GF-D8 (cell line): ENCODE results near the gene HYOU1.
"Not testable (repeated sequence)": the region's sequence is repeated elsewhere in the genome, so short reads cannot be mapped to it uniquely, and the experiment has no call there.

Experiments used
- DNase-seq: peaks from one replicate; lab custom pipeline; 2025; lab: John Stamatoyannopoulos, UW

HYOU1 gene

GRCh38 chr11:119087123-119087522, 30.1 kb upstream of the HYOU1 start:
- peak; percentile 78 for DNase-seq

- peak; percentile 68 for DNase-seq
Measured at GRCh38 chr11:119085437-119085847, 28.4 kb upstream of the HYOU1 start.

GRCh38 chr11:119084663-119085436, 27.8 kb upstream of the HYOU1 start, which contains the start of gene HMBS:
Gene HMBS, plus strand, starts transcription at chr11:119084881. Its CDS starts 153 bp downstream, at chr11:119085034.
- DNase-seq: peak; percentile 100

- DNase-seq: no peak
Measured at GRCh38 chr11:119081682-119082260, 24.8 kb upstream of the HYOU1 start.

GRCh38 chr11:119078675-119079420, 21.8 kb upstream of the HYOU1 start:
- no peak for DNase-seq

- no peak for DNase-seq
Measured at GRCh38 chr11:119077839-119078238, 20.8 kb upstream of the HYOU1 start.

- DNase-seq: peak; percentile 100
Measured at GRCh38 chr11:119067371-119068222, 10.6 kb upstream of the HYOU1 start, which contains the start of gene VPS11. Gene VPS11, plus strand, starts transcription at chr11:119067818. Its CDS starts 6 bp downstream, at chr11:119067824.

GRCh38 chr11:119065369-119065768, 8.4 kb upstream of the HYOU1 start:
- peak; percentile 80 for DNase-seq

- no peak for DNase-seq
Measured at GRCh38 chr11:119062779-119063178, 5.8 kb upstream of the HYOU1 start.

- DNase-seq: no peak
Measured at GRCh38 chr11:119061256-119061655, 4.3 kb upstream of the HYOU1 start.

- DNase-seq: not testable (repeated sequence)
Measured at GRCh38 chr11:119059128-119059527, 2.1 kb upstream of the HYOU1 start.

GRCh38 chr11:119056421-119056999, 495 bp downstream of the HYOU1 start:
- peak; percentile 40 for DNase-seq

GRCh38 chr11:119055901-119056300, 1.1 kb downstream of the HYOU1 start:
- peak; percentile 66 for DNase-seq

- DNase-seq: no peak
Measured at GRCh38 chr11:119054418-119054817, 2.6 kb downstream of the HYOU1 start.

- DNase-seq: no peak
Measured at GRCh38 chr11:119052163-119052814, 4.7 kb downstream of the HYOU1 start.

- DNase-seq: no peak
Measured at GRCh38 chr11:119051440-119052162, 5.4 kb downstream of the HYOU1 start.

- DNase-seq: no peak
Measured at GRCh38 chr11:119049081-119049480, 7.9 kb downstream of the HYOU1 start.

GRCh38 chr11:119048644-119049043, 8.4 kb downstream of the HYOU1 start:
- no peak for DNase-seq

GRCh38 chr11:119047205-119047604, 9.8 kb downstream of the HYOU1 start:
- DNase-seq: no peak

GRCh38 chr11:119046489-119046888, 10.5 kb downstream of the HYOU1 start:
- no peak for DNase-seq
